Mesenteric fat pad (tissue), 1 donor: ENCODE data around the gene UPP2. TPM values are rescaled to one million over a fixed set of nuclear protein-coding genes. Genes with fewer than 3 reads are reported as not detected.

Experiments
- DNase-seq: peaks from one replicate; pipeline ENCODE4 v3.0.0-alpha.2; 2020; ENCODE audit warnings: low spot score
- total RNA-seq: library from RNA; stranded (reverse); fragmentation: NEBNext Ultra II Directional; extraction: Animal tissue kit (Norgen Biotek cat#: 25700); gene quantifications from one replicate; pipeline ENCODE4 v1.2.1, GENCODE V29; 2021
- donor health status: DM: yes; HTN: yes; CAD: no.

The UPP2 gene
- total RNA-seq, 1 donor from 2014 or later = not detected

- DNase-seq = no peak
Measured at GRCh38 chr2:158104903-158105302, 3.2 kb downstream of the UPP2 start.

DNA sequence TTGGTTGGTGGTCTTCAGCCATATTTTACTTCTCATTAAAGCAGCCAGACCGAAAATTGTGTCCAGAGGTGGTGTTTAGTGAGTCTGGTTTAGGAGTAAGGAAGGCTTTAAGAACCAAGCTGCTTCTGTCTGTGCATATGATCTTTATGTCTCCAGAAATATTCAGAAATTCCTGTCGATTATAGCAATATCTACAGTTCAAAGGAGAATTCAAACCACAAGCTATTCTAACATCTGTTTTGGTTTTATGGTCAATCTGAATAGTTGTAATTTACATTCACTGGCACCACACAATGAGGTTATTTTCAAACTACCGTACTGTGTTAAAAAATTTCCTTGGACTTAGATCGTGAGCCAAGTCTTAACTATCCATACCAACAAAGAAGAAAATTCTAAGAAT is 11.3 kb downstream of the UPP2 start:
- DNase-seq = no peak

DNA sequence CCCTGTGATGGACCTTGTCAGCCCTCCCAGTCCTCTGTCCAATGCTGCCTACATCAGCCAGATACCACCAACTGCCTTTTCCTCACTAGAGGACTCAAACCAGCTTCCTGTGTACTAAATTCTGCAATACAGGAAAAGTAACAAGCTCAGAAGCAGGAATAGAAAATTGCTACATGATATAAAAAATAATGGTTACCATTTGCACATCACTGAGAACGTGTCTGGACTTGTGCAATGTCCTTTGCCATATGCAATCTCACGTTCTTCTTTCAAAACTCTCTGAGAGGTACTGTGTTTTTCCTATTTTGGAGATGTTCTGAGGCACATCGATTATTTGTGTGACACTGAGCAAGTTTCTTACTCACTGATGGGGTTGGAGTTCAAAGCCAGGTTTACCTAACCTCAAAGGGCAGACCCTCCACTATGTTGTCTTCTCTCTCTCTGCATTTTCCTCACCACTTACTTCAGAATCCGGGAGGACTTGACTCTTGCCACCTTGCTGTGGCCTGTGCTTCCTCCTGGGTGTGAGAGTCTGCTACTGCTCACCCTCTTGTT is 12.1 kb downstream of the UPP2 start:
- DNase-seq = no peak

GRCh38 chr2:158114516-158114915 is 12.8 kb downstream of the UPP2 start:
- DNase-seq = no peak

DNA sequence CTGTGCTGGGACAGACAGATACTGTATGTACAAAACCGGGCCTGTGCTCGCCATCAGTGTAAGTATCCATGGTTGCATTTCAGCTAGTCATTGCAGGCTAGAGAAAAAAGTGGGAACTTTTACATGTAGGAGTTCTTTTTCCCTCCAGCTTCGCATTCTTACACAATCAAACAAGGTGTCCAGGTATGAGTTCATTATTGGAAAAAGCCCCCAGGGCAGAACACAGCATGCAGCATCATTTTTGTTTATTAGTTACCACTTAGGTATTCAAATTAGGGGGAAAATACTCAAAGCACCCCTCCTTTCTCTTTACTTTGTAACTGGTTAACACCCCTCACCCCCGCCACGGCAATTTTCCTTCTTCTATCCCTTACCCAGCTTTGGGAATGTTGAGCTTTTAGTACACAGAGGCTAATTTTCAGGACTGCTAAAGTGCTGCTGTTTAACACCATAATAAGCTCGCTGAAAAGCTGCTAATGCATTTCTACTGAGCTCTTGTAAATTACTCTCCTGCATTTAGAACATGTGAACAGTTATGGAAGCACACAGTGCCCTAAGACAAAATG is 13.6 kb downstream of the UPP2 start:
- no peak for DNase-seq

- no peak for DNase-seq
Measured at GRCh38 chr2:158116936-158117335, 15.3 kb downstream of the UPP2 start.

GRCh38 chr2:158120102-158120501 is 18.4 kb downstream of the UPP2 start:
- no peak for DNase-seq

DNA sequence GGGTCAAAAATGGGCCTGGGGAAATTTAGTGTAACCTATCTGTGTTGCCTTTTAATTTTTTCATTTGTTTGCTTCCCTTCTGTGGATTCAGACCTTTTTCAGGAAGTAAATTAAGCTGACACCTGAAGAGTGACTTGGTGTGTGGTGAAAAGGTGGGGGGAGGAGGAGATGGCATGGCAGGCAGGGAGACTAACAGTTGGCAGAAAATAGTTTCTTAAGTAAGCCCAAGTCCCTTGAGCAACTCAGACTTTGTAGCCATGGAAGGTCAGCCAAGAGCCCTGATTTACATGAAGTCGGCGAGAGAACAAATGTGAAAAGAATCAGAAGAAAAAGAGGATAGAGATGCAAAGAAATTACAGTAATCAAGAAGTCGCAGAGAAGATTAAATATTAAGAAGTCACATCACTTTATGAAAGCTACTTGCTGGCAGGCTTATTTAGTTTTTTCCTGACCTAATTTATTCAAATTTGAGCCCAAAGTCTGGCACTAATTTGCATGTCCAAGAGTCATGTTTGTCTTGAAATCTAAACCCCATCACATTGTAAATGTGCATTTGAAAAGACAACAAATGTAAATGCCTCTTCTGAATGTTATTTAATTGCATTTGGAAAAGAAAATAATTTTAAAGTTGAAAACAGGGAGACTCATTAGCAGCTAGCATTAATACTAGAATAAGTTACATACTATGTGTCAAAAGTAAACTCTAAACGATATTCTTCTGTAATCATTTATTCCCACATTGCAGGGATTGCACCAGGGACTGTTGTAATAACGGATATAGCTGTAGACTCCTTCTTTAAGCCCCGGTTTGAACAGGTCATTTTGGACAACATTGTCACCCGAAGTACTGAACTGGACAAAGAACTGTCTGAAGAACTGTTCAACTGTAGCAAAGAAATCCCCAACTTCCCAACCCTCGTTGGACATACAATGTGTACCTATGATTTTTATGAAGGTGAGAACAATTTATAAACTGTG is 19.3 kb downstream of the UPP2 start:
- no peak for DNase-seq

GRCh38 chr2:158124896-158125295 is 23.2 kb downstream of the UPP2 start:
- DNase-seq = no peak

GRCh38 chr2:158125756-158126498 is 24.3 kb downstream of the UPP2 start:
- no peak for DNase-seq

DNA sequence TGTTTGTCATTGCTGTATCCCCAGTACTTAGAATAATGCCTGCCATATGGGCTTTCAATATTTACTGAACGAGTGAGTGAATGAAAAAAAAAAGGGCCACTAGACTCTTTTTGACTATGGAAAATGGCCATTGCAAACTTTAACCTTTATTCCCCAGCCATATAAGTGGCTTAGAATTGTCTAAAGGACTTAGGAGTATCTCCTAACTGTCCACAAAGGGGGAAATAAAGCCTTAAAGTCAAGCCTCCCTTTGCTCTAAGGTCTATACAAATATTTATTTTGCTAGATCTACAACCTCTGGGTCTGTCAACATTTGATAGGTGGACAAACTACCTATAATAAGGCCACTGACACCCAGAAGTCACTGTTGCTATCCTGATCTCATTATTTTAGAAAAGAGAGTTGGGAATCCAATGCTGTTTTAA is 25.7 kb downstream of the UPP2 start:
- no peak for DNase-seq

DNA sequence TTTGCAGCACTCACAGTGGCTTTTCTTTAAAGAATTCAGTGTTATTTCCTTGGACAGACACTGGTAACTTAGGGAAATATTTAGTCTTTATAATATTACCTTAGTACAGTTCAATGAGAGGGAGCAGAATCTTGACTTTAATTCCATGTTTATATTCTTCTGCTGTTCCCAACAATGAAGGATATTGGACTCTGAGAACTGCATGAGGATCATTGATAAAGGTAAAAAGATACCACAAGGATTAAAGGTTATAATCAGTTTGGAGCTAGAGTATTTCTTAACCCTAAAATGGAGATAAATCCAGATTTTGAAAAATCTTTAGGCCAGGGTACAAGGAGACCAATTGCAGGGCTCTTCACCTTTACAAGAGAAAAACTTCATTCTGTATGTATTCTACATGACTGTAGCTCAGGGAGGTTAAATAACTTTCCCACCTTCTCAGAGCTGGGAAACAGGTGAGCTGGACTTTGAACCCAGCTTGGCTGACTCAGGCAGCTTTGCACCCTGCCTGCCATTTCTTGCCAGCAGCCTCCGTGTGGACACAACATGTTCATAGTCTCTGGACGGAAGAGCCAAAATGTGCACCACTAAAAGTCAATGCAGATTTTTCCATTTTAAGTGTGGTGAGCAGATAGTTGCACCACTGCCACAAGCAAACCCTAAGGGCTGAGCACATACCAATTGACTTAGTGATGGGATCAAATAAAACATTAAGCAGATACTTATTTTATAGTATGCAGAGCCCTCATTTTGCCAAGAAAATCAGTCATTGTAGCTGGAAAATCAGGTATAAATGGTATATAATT is 26.7 kb downstream of the UPP2 start:
- no peak for DNase-seq

DNA sequence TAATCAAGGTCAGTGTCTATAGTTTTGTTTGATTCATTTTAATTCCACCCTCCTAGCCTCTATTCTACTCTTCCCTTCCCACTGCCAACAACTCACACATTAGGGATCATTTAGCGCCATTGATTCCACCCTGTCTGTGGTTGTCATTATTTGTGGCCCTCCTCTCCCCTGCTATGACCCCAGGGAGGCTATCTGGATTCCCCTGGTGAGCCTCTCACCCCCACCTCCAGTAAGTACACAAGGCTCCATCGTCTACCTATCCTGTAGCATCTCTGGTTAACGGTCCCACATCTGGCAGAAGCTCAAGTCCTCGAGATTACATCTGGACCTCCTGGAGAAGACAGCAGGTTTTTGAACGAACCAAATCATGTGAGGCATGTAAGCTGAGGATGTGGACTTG is 27.4 kb downstream of the UPP2 start:
- no peak for DNase-seq

DNA sequence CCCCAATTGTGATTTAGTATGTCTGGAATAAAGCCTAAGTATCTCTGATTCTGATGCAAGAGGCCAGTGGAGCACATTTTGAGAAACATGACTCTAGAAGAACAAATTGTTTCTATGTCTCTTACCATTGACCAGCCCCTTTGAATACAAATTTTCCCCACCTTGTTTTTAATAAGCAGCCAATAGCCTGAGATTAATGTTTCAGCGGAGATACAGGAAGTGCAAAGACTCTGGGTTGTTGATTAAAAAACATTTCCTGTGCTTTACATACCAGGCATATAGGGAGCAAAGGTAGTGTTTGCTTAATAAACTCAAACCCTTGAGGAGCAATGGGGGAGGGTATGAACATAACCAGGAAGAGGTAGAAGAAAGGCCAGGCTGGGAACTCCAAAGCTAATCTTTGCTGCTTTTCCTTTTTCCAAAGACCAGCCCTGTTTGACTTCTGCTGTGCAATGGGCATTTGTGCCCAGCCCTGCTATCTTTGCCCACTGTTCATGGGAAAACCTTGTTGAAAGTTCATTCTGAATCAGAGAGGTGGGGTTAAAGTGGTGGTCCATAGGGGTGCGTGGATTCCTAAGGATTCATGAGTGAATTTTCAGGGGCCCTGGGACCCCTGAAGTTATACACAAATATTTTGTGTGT is 29.3 kb downstream of the UPP2 start:
- DNase-seq = no peak

DNA sequence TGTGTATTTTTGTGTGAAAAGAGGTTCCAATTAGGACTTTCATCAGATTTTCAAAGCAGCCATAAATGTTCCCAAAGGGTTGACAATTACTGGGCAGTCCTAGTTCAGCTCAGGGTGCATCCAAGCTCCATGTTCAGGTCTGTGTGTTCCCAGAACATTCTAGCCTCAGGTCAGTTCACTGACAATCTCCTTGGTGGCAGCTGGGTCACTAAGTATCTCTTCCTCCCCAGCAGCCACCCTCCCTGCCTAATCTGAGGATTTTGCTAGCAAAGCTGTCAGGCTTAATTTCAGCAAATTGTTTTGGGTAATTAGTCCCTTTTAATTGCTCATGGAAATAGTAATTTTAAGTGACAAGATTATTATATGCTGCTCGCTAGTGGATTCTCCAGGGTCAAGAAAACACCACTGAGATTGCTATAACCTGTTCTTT is 29.8 kb downstream of the UPP2 start:
- no peak for DNase-seq

GRCh38 chr2:158131919-158132566 is 30.4 kb downstream of the UPP2 start:
- DNase-seq = no peak

DNA sequence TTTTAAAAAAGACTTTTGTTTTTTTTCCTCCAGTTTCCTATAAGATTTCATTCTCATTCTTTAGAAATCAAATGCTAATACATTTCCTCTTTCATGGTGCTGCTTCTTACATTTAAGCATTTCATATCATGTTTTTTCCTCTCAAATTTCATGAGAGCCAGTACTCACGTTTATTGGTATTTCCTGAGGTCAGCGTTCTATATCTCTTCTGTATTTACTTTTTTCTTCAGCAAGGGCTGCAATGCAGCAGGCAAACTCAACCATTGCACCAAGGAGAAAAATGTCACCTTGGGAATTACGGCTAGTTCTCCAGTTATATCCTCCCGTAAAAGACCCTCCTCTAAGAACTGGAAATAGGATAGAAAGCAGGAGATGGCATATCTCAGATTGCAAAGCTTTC is 32.4 kb downstream of the UPP2 start:
- DNase-seq = no peak

DNA sequence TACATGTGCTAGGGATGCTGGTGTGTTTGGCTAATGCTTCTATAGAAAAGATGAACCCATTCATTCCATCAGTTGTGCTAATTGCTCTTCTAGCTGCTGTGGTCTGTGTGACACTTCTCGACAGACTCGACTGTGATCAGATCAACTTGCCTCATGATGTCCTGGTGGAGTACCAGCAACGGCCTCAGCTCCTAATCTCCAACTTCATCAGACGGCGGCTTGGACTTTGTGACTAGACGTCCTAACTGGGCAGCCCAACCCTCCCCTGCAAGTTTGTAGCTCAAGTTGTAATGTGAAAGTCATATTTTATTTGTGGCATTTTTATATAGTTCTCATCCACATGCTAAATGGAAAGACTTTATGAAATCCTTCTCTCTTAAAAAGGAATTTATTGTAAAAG is 33.0 kb downstream of the UPP2 start:
- no peak for DNase-seq

DNA sequence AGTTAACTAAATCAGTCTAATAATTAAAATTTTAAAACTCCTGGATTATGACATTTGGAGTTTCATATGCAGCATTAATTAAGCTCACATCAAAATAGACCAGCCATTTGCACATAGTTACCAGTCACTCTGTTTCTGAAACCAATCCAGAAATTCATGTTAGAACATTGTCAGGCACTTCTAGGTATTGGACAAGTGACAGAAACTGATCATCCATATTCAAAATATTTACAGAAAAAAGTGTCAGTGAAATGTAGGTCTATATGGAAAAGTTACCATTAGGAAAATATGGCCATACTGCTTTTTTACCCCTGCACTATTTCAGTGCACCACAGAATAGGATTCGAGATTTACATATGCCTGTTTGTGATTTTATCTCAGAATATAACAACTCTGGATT is 33.4 kb downstream of the UPP2 start:
- no peak for DNase-seq

GRCh38 chr2:158138255-158138654 is 36.6 kb downstream of the UPP2 start:
- DNase-seq = no peak
